WTC11 (cell line): ENCODE data around the gene TP63. TPM values are rescaled to one million over a fixed set of nuclear protein-coding genes. Genes with fewer than 3 reads are reported as not detected.

Experiments
- ATAC-seq: fragments of 200-7000 bp; cut with Tn5 transposase; 2 replicates; pipeline ENCODE4 v1.10.0; 2021; ENCODE audit warnings: mild to moderate bottlenecking, moderate library complexity
- CTCF ChIA-PET: fragments of 300-600 bp; sonication (Branson Sonifier 250); formaldehyde crosslinking; loops from one replicate; lab custom pipeline; 2021; ENCODE audit warnings: antibody characterized with exemption; lab: Charles Lee
- POLR2A ChIA-PET: fragments of 350-600 bp; sonication (Branson Sonifier 250); formaldehyde crosslinking; loops from one replicate; lab custom pipeline; 2021; ENCODE audit warnings: antibody characterized with exemption; lab: Charles Lee
- DNase-seq: peaks from one replicate; pipeline ENCODE4 v3.0.0; 2021; ENCODE audit warnings: low spot score
- H3K27ac Mint-ChIP-seq: 2 replicates; pipeline ENCODE4 v1.8.0; 2021; ENCODE audit warnings: mixed read lengths
- H3K27me3 Mint-ChIP-seq: 2 replicates; pipeline ENCODE4 v1.8.0; 2021; ENCODE audit warnings: low read depth, mild to moderate bottlenecking, moderate library complexity, mixed read lengths
- H3K36me3 Mint-ChIP-seq: 2 replicates; pipeline ENCODE4 v1.8.0; 2021; ENCODE audit warnings: mixed read lengths
- H3K4me1 Mint-ChIP-seq: 2 replicates; pipeline ENCODE4 v1.8.0; 2022; ENCODE audit warnings: mixed read lengths
- H3K4me3 Mint-ChIP-seq: 2 replicates; pipeline ENCODE4 v1.8.0; 2021; ENCODE audit warnings: mild to moderate bottlenecking, moderate library complexity, mixed read lengths
- H3K9me3 Mint-ChIP-seq: 2 replicates; pipeline ENCODE4 v1.8.0; 2021; ENCODE audit warnings: mixed read lengths
- ATF1 ChIP-seq: sonication (generic); formaldehyde crosslinking; IDR thresholded peaks from 2 replicates; pipeline ENCODE4 v1.8.1; 2023; ENCODE audit warnings: mild to moderate bottlenecking, moderate library complexity, missing genetic modification reagents
- CREM ChIP-seq: sonication (generic); formaldehyde crosslinking; IDR thresholded peaks from 2 replicates; pipeline ENCODE4 v1.8.1; 2022; ENCODE audit warnings: mild to moderate bottlenecking, missing genetic modification reagents, moderate library complexity
- ESRRA ChIP-seq: sonication (generic); formaldehyde crosslinking; IDR thresholded peaks from 2 replicates; pipeline ENCODE4 v1.8.1; 2022; ENCODE audit warnings: mild to moderate bottlenecking, missing genetic modification reagents, borderline replicate concordance
- JUN ChIP-seq: sonication (generic); formaldehyde crosslinking; IDR thresholded peaks from 2 replicates; pipeline ENCODE4 v1.8.0; 2023; ENCODE audit warnings: mild to moderate bottlenecking, missing genetic modification reagents
- KAT7 ChIP-seq: sonication (generic); formaldehyde crosslinking; IDR thresholded peaks from 2 replicates; pipeline ENCODE4 v1.8.1; 2023; ENCODE audit warnings: missing genetic modification reagents, mild to moderate bottlenecking, borderline replicate concordance
- MYBL2 ChIP-seq: sonication (generic); formaldehyde crosslinking; IDR thresholded peaks from 2 replicates; pipeline ENCODE4 v1.8.1; 2023; ENCODE audit warnings: mild to moderate bottlenecking, moderate library complexity, missing genetic modification reagents
- NFE2L1 ChIP-seq: sonication (generic); formaldehyde crosslinking; IDR thresholded peaks from 2 replicates; pipeline ENCODE4 v1.8.1; 2023; ENCODE audit warnings: missing genetic modification reagents
- SOX15 ChIP-seq: fragments of 250-450 bp; sonication (Bioruptor Pico); IDR thresholded peaks from 2 replicates; pipeline ENCODE4 v1.9.0; 2021; ENCODE audit warnings: mild to moderate bottlenecking
- TEAD4 ChIP-seq: sonication (generic); formaldehyde crosslinking; IDR thresholded peaks from 2 replicates; pipeline ENCODE4 v1.8.0; 2022; ENCODE audit warnings: mild to moderate bottlenecking, missing genetic modification reagents
- TP53 ChIP-seq: sonication (generic); formaldehyde crosslinking; IDR thresholded peaks from 2 replicates; pipeline ENCODE4 v1.8.1; 2023; ENCODE audit warnings: mild to moderate bottlenecking, missing genetic modification reagents
- ZBTB21 ChIP-seq: sonication (generic); formaldehyde crosslinking; IDR thresholded peaks from 2 replicates; pipeline ENCODE4 v1.8.1; 2023; ENCODE audit warnings: mild to moderate bottlenecking, missing genetic modification reagents, borderline replicate concordance
- ZNF138 ChIP-seq: sonication (generic); formaldehyde crosslinking; conservative IDR thresholded peaks from 2 replicates; pipeline ENCODE4 v1.8.1; 2022; ENCODE audit warnings: mild to moderate bottlenecking, moderate library complexity, missing genetic modification reagents
- ZNF232 ChIP-seq: sonication (generic); formaldehyde crosslinking; IDR thresholded peaks from 2 replicates; pipeline ENCODE4 v1.8.0; 2022; ENCODE audit warnings: mild to moderate bottlenecking, missing genetic modification reagents
- ZNF263 ChIP-seq: sonication (generic); formaldehyde crosslinking; IDR thresholded peaks from 2 replicates; pipeline ENCODE4 v1.8.1; 2022; ENCODE audit warnings: low read depth, mild to moderate bottlenecking, moderate library complexity, missing genetic modification reagents
- ZNF423 ChIP-seq: fragments of 250-450 bp; sonication (Bioruptor Pico); IDR thresholded peaks from 2 replicates; pipeline ENCODE4 v2.1.2; 2022; ENCODE audit warnings: mild to moderate bottlenecking, moderate library complexity
- ZNF671 ChIP-seq: fragments of 250-450 bp; sonication (Bioruptor Pico); IDR thresholded peaks from 2 replicates; pipeline ENCODE4 v1.8.0; 2021; ENCODE audit warnings: mild to moderate bottlenecking
- total RNA-seq: library from RNA; stranded (reverse); gene quantifications from 3 replicates; pipeline ENCODE4 v1.2.3, GENCODE V29; 2021
- TF ChIP-seq, protein P1 (sequence below): fragments of 250-450 bp; sonication (Bioruptor Pico); conservative IDR thresholded peaks from 2 replicates; pipeline ENCODE4 v1.9.0; 2021; ENCODE audit warnings: mild to moderate bottlenecking
- TF ChIP-seq, protein P2 (sequence below): fragments of 250-450 bp; sonication (Bioruptor Pico); IDR thresholded peaks from 2 replicates; pipeline ENCODE4 v1.8.0; 2021; ENCODE audit warnings: mild to moderate bottlenecking
- TF ChIP-seq, protein P3 (sequence below): fragments of 250-450 bp; sonication (Bioruptor Pico); IDR thresholded peaks from 2 replicates; pipeline ENCODE4 v1.9.0; 2021; ENCODE audit warnings: mild to moderate bottlenecking
- TF ChIP-seq, protein P4 (sequence below): sonication (generic); formaldehyde crosslinking; IDR thresholded peaks from 2 replicates; pipeline ENCODE4 v1.8.0; 2022; ENCODE audit warnings: mild to moderate bottlenecking, missing genetic modification reagents
- TF ChIP-seq, protein P5 (sequence below): sonication (generic); formaldehyde crosslinking; IDR thresholded peaks from 2 replicates; pipeline ENCODE4 v1.8.1; 2022; ENCODE audit warnings: low read depth, mild to moderate bottlenecking, moderate library complexity, missing genetic modification reagents, borderline replicate concordance
- TF ChIP-seq, protein P6 (sequence below): sonication (generic); formaldehyde crosslinking; IDR thresholded peaks from 2 replicates; pipeline ENCODE4 v1.8.1; 2023; ENCODE audit warnings: mild to moderate bottlenecking, missing genetic modification reagents

TP63 gene
- total RNA-seq, 1 experiment from 2014 or later, result 0.09 TPM

DNA sequence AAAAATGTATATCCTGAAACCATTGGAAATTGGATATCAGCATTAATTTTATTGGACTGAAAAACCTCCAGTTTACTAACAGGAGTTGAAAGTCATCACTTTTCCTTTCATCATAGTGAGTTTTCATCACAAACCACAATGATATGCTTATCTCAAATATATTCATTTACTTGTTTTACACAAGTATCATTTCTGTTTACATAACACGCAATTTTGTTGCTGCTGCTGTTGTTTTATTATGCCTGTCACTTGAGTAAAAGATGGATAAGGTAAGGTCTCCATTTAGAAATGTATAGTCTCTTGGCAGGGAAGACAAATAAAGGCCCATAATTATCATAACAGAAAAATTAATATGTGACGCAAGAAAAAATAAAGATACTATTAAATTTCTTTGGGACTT, 199.2 kb downstream of the TP63 start (continued):
- TF ChIP-seq, protein P1, sequence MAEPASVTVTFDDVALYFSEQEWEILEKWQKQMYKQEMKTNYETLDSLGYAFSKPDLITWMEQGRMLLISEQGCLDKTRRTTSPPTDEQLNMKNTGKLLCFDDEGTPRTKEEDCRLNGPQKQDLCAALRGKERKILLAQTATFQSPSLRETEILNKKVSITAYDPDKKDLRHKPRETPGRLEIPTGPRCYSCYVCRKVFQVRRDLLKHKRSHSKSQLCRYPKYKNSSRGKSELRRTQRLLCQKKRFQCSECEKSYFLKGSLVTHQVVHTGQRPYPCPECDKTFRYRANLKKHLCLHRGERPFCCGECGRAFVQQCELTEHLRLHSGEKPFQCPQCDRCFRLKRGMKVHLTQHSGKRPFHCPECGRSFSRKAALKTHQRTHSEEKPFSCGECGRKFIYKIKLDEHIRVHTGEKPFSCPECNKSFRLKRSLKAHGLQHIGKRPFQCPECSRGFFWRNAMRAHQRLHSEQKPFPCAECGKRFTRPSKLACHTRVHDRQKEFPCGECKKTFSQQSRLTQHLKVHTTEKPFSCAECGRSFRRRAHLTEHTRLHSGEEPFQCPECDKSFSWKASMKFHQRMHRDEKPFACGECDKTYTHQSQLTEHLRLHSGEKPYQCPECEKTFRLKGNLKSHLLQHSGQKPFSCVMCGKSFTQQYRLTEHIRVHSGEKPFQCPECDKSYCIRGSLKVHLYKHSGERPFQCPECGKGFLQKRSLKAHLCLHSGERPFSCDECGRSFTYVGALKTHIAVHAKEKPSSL, result no peak
- no peak for TF ChIP-seq ZBTB21 (CRISPR knock-in tag)

DNA sequence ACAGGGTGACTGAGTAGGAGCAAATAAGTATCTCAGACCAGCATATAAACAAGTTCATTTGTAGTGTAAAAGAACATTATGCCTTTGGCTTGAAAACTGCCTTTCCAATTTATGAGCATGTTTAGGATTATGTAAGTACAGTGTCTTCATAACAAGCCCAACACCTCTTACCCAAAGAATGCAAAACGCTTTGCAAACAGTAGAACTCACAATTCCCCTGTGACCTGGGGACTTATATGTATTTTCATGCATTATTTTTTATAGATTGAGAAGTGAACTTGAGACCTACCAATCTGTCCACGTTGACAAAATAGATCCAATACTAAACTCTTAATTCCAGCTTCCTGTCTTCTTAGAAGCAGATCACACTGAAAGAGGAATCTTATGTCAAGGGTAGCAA, 202.1 kb downstream of the TP63 start:
- H3K4me3 Mint-ChIP-seq, result no peak overlapping the region
- no peaks in the 10 kb centered on the region for H3K36me3 Mint-ChIP-seq
- no peak overlapping the region for H3K27ac Mint-ChIP-seq
- ATAC-seq (no peak), DNase-seq (no peak)
- ChIA-PET POLR2A (no interaction called here), CTCF (no interaction called here)
- TF ChIP-seq, protein P2, sequence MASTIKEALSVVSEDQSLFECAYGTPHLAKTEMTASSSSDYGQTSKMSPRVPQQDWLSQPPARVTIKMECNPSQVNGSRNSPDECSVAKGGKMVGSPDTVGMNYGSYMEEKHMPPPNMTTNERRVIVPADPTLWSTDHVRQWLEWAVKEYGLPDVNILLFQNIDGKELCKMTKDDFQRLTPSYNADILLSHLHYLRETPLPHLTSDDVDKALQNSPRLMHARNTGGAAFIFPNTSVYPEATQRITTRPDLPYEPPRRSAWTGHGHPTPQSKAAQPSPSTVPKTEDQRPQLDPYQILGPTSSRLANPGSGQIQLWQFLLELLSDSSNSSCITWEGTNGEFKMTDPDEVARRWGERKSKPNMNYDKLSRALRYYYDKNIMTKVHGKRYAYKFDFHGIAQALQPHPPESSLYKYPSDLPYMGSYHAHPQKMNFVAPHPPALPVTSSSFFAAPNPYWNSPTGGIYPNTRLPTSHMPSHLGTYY (CRISPR knock-in tag), result no peak
- TF ChIP-seq CREM (CRISPR knock-in tag), result no peak
- TF ChIP-seq MYBL2 (CRISPR knock-in tag), result no peak
- no peak for TF ChIP-seq ZNF138 (CRISPR knock-in tag)
- TF ChIP-seq, protein P3, sequence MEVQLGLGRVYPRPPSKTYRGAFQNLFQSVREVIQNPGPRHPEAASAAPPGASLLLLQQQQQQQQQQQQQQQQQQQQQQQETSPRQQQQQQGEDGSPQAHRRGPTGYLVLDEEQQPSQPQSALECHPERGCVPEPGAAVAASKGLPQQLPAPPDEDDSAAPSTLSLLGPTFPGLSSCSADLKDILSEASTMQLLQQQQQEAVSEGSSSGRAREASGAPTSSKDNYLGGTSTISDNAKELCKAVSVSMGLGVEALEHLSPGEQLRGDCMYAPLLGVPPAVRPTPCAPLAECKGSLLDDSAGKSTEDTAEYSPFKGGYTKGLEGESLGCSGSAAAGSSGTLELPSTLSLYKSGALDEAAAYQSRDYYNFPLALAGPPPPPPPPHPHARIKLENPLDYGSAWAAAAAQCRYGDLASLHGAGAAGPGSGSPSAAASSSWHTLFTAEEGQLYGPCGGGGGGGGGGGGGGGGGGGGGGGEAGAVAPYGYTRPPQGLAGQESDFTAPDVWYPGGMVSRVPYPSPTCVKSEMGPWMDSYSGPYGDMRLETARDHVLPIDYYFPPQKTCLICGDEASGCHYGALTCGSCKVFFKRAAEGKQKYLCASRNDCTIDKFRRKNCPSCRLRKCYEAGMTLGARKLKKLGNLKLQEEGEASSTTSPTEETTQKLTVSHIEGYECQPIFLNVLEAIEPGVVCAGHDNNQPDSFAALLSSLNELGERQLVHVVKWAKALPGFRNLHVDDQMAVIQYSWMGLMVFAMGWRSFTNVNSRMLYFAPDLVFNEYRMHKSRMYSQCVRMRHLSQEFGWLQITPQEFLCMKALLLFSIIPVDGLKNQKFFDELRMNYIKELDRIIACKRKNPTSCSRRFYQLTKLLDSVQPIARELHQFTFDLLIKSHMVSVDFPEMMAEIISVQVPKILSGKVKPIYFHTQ (CRISPR knock-in tag), result no peak
- no peak for TF ChIP-seq ZNF423 (CRISPR knock-in tag)
- TF ChIP-seq, protein P4, sequence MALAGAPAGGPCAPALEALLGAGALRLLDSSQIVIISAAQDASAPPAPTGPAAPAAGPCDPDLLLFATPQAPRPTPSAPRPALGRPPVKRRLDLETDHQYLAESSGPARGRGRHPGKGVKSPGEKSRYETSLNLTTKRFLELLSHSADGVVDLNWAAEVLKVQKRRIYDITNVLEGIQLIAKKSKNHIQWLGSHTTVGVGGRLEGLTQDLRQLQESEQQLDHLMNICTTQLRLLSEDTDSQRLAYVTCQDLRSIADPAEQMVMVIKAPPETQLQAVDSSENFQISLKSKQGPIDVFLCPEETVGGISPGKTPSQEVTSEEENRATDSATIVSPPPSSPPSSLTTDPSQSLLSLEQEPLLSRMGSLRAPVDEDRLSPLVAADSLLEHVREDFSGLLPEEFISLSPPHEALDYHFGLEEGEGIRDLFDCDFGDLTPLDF (CRISPR knock-in tag), result no peak
- TF ChIP-seq, protein P5, sequence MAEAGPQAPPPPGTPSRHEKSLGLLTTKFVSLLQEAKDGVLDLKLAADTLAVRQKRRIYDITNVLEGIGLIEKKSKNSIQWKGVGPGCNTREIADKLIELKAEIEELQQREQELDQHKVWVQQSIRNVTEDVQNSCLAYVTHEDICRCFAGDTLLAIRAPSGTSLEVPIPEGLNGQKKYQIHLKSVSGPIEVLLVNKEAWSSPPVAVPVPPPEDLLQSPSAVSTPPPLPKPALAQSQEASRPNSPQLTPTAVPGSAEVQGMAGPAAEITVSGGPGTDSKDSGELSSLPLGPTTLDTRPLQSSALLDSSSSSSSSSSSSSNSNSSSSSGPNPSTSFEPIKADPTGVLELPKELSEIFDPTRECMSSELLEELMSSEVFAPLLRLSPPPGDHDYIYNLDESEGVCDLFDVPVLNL, result no peak
- TF ChIP-seq JUN (CRISPR knock-in tag), result no peak
- no peak for TF ChIP-seq KAT7 (CRISPR knock-in tag)
- TF ChIP-seq ESRRA (CRISPR knock-in tag), result no peak
- TF ChIP-seq TEAD4 (CRISPR knock-in tag), result no peak
- no peak for TF ChIP-seq TP53 (CRISPR knock-in tag)
- TF ChIP-seq SOX15 (CRISPR knock-in tag), result no peak
- TF ChIP-seq ZNF232 (CRISPR knock-in tag), result no peak
- TF ChIP-seq NFE2L1 (CRISPR knock-in tag), result no peak
- no peak for TF ChIP-seq ZNF671 (CRISPR knock-in tag)
- no peak for TF ChIP-seq ZNF263
- TF ChIP-seq, protein P6, sequence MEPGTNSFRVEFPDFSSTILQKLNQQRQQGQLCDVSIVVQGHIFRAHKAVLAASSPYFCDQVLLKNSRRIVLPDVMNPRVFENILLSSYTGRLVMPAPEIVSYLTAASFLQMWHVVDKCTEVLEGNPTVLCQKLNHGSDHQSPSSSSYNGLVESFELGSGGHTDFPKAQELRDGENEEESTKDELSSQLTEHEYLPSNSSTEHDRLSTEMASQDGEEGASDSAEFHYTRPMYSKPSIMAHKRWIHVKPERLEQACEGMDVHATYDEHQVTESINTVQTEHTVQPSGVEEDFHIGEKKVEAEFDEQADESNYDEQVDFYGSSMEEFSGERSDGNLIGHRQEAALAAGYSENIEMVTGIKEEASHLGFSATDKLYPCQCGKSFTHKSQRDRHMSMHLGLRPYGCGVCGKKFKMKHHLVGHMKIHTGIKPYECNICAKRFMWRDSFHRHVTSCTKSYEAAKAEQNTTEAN, result no peak
- no peak for TF ChIP-seq ATF1
- no peaks in the 10 kb centered on the region for H3K27me3 Mint-ChIP-seq
- 0 out of 2 replicates have a peak, but pooled peaks cover 2% of the 10 kb centered on the region for H3K4me1 Mint-ChIP-seq
- no peaks in the 10 kb centered on the region for H3K9me3 Mint-ChIP-seq
